ENCODE data around the gene DDX17.

Gene DDX17

GRCh38 chr22:38465673-38466490, 40.2 kb downstream of the DDX17 start:
- no peak for DNase-seq

- no peak for DNase-seq
Observed at GRCh38 chr22:38464992-38465672, 41.0 kb downstream of the DDX17 start.

- DNase-seq: no peak
Observed at GRCh38 chr22:38462960-38463784, 42.9 kb downstream of the DDX17 start.

GRCh38 chr22:38461414-38462081, 44.6 kb downstream of the DDX17 start:
- peak in 2 of 6 experiments; percentile 17 to 18 for DNase-seq

GRCh38 chr22:38461057-38461413, 45.1 kb downstream of the DDX17 start:
- no peak for DNase-seq

- no peak for DNase-seq
Observed at GRCh38 chr22:38460426-38460840, 45.7 kb downstream of the DDX17 start.

- no peak for DNase-seq
Observed at GRCh38 chr22:38456841-38457699, 49.0 kb downstream of the DDX17 start.

GRCh38 chr22:38456272-38456835, 49.8 kb downstream of the DDX17 start:
- no peak for DNase-seq

- DNase-seq: peak in 1 of 6 experiments; percentile 18
Observed at GRCh38 chr22:38455530-38456271, 50.4 kb downstream of the DDX17 start.

GRCh38 chr22:38455076-38455529, 51.0 kb downstream of the DDX17 start, which contains the start of gene KCNJ4:
Gene KCNJ4, minus strand, starts transcription at chr22:38455199. Its CDS starts 27,067 bp downstream, at chr22:38428132.
- DNase-seq: no peak

- peak in 2 of 6 experiments; percentile 22 to 45 for DNase-seq
Observed at GRCh38 chr22:38454353-38455075, 51.6 kb downstream of the DDX17 start.

- DNase-seq: no peak
Observed at GRCh38 chr22:38453996-38454352, 52.1 kb downstream of the DDX17 start.

- no peak for DNase-seq
Observed at GRCh38 chr22:38453066-38453672, 52.9 kb downstream of the DDX17 start.

GRCh38 chr22:38452373-38453065, 53.6 kb downstream of the DDX17 start:
- no peak for DNase-seq

GRCh38 chr22:38451864-38452263, 54.2 kb downstream of the DDX17 start:
- no peak for DNase-seq

GRCh38 chr22:38451404-38451803, 54.7 kb downstream of the DDX17 start:
- no peak for DNase-seq

GRCh38 chr22:38450234-38450797, 55.8 kb downstream of the DDX17 start:
- DNase-seq: no peak

- DNase-seq: no peak
Observed at GRCh38 chr22:38449776-38450175, 56.3 kb downstream of the DDX17 start.

Data from stimulated activated naive CD4-positive, alpha-beta T cell (primary cell).